Measurements from ENCODE around the gene DLAT. TPM values are rescaled to one million over a fixed set of nuclear protein-coding genes. Genes with fewer than 3 reads are reported as not detected.
"Not testable (repeated sequence)": the region's sequence is repeated elsewhere in the genome, so short reads cannot be mapped to it uniquely, and the experiment has no call there.

Gene DLAT
- polyA plus RNA-seq, 2 donors: 9.7 to 22.6 TPM

DNA sequence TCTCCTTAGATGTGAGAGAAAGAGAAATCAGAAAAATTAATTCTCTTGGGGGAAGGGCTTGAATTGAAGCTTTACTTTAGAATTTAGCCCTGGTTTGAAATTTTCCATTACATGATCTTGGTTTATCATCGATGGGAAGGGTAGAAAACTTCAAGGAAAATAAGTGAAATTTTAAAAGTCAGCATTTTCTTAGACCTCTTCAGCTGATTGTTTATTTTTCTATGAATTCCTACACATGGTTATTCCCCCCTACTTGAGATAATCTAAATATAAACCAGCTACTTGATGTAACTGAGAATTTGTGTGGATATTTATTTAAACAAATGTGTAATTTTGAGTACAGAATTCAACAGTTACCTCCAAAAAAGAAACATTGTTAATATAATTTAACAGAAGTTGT lies 37.7 kb downstream of the DLAT start:
- H3K27ac ChIP-seq (ENCODE audit: low read depth in 2 of 2, low read length in 1 of 2): no peak overlapping the region
- no peaks in the 10 kb centered on the region for H3K9me3 ChIP-seq (ENCODE audit: control insufficient read depth in 2 of 2, insufficient read depth in 1 of 2, low read depth in 1 of 2, low read length in 1 of 2)
- no peaks in the 10 kb centered on the region for H3K27me3 ChIP-seq (ENCODE audit: control insufficient read depth in 1 of 2, insufficient read depth in 2 of 2, low read length in 2 of 2)
- peaks cover 0 to 3% of the 10 kb centered on the region in 2 donors for H3K36me3 ChIP-seq (ENCODE audit: control insufficient read depth in 2 of 2, insufficient read depth in 2 of 2, low read length in 1 of 2)
- H3K4me3 ChIP-seq (ENCODE audit: low read depth in 1 of 2, low read length in 2 of 2): no peak overlapping the region
- WGBS, 2 donors: 72 to 73% methylated on average over 1 of the region's 1 CpG
- H3K4me1 ChIP-seq (ENCODE audit: control insufficient read depth in 2 of 2, insufficient read depth in 2 of 2, low read length in 1 of 2): no peaks in the 10 kb centered on the region

DNA sequence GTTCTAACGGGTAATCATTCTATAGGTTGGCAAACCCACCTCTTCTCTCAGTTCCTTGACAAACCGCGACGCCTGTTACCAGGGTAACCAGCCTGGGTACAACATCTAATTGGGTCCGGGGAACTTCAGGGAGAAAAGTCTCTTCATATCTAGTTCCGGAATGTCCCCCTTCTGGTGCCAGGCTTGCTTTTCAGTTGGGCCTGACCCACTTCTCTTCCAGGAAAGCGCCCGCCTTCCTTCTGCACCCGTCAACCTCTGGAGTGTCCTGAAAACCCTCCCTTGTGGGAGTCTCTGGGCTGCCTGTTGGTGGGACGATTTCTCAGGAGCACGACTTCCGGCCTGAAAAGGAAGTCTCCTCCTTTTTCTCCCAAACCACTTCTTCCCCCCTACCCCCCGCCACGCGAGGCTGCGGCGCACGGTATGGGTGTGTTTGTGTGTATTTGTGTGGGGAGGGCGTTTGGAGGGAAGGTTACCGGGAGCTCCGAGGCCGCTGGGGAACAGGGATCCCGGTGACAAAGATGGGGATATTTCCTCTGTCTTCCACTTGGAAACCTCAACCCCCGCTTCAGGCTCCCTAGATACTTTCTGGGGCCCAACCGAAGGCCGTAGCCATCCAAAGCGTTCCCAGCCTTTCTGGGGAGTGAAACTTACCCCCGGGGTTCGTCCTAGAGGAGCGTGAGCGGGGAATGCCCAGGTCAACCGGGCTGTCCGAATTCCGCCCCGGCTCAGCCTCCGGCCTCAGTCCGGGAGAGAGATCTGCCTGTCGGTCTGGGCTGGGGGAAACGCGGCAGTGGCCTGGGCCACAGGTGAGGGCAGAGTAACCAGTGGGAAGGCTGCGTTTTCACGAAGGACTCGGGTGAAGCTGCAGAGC lies 49.0 kb downstream of the DLAT start, which contains the start of the genes NKAPD1 and PIH1D2:
Gene NKAPD1, plus strand, starts transcription at position 359 of the 871 bp plus-strand sequence. CDS start 1,276 bp downstream, outside the sequence.
Gene PIH1D2, minus strand, starts transcription at position 77 of the 871 bp plus-strand sequence. CDS start 843 bp downstream, outside the sequence.
- 0 to 1% methylated on average over 42 to 43 of the region's 43 CpGs for WGBS, 2 donors
- Histone ChIP-seq H3K4me3 (ENCODE audit: low read depth in 1 of 2, low read length in 2 of 2) (peak within 1 kb of the TSS; percentile 80 to 92), H3K9me3 (ENCODE audit: control insufficient read depth in 2 of 2, insufficient read depth in 1 of 2, low read depth in 1 of 2, low read length in 1 of 2) (no peaks in the 10 kb centered on the region), H3K27me3 (ENCODE audit: control insufficient read depth in 1 of 2, insufficient read depth in 2 of 2, low read length in 2 of 2) (no peaks in the 10 kb centered on the region), H3K36me3 (ENCODE audit: control insufficient read depth in 2 of 2, insufficient read depth in 2 of 2, low read length in 1 of 2) (no peaks in the 10 kb centered on the region), H3K4me1 (ENCODE audit: control insufficient read depth in 2 of 2, insufficient read depth in 2 of 2, low read length in 1 of 2) (no peaks in the 10 kb centered on the region), H3K27ac (ENCODE audit: low read depth in 2 of 2, low read length in 1 of 2) (peak within 1 kb of the TSS; percentile 88 to 97)

DNA sequence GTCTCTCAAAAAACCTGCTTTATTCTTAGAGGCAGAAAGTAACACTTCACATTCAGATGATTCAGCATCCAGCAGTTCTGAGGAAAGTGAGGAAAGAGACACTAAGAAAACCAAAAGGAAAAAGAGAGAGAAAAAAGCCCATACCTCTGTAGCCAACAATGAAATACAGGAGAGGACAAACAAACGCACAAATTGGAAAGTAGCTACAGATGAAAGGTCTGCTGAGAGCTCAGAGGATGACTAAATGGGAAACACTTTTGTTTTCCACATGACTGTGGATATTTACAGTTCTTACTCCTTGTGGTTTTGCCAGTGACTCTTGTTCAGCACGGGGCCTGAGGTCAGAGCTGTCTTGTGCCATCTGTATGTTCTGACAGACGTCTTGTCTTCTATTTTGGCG lies 57.5 kb downstream of the DLAT start:
- Histone ChIP-seq H3K27ac (ENCODE audit: low read depth in 2 of 2, low read length in 1 of 2) (no peak overlapping the region), H3K4me1 (ENCODE audit: control insufficient read depth in 2 of 2, insufficient read depth in 2 of 2, low read length in 1 of 2) (no peaks in the 10 kb centered on the region), H3K27me3 (ENCODE audit: control insufficient read depth in 1 of 2, insufficient read depth in 2 of 2, low read length in 2 of 2) (no peaks in the 10 kb centered on the region), H3K36me3 (ENCODE audit: control insufficient read depth in 2 of 2, insufficient read depth in 2 of 2, low read length in 1 of 2) (peaks cover 2% of the 10 kb centered on the region in 2 donors), H3K4me3 (ENCODE audit: low read depth in 1 of 2, low read length in 2 of 2) (no peak overlapping the region), H3K9me3 (ENCODE audit: control insufficient read depth in 2 of 2, insufficient read depth in 1 of 2, low read depth in 1 of 2, low read length in 1 of 2) (no peaks in the 10 kb centered on the region)
- 57 to 78% methylated on average over 4 of the region's 4 CpGs for WGBS, 2 donors

DNA sequence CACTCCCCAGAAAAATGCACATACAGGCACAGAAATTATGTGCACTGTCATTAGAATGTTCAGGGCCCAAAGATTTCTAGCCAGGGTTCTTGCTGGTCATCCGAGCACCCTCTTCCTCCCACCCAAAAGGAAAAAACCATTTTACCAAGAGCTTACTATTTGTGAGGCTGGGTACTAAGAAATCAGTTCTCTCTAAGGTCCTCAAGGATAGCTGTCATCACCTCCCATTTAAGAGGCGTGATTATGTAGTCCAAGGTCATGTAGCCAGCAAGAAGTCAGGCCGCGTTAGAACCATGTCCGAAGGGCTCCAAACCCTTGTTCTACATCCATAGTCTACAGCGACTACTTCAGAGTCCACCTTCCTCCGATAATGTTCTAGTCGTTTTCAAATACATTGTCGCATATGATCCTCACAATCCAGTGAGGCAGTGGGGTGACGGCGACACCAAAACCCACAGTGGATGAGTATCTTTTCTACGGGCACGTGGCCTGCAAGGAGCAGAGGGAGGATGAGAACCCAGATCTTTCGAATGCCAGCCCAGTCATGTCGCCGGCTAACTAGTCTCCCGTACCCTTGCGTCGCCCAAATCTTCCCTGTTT lies 60.7 kb downstream of the DLAT start:
- 4% methylated on average over 19 of the region's 19 CpGs for WGBS, 2 donors
- Histone ChIP-seq H3K9me3 (ENCODE audit: control insufficient read depth in 2 of 2, insufficient read depth in 1 of 2, low read depth in 1 of 2, low read length in 1 of 2) (no peaks in the 10 kb centered on the region), H3K36me3 (ENCODE audit: control insufficient read depth in 2 of 2, insufficient read depth in 2 of 2, low read length in 1 of 2) (peaks cover 2 to 5% of the 10 kb centered on the region in 2 donors), H3K27me3 (ENCODE audit: control insufficient read depth in 1 of 2, insufficient read depth in 2 of 2, low read length in 2 of 2) (no peaks in the 10 kb centered on the region), H3K27ac (ENCODE audit: low read depth in 2 of 2, low read length in 1 of 2) (peak overlapping the region in 1 of 2 donors; percentile 85), H3K4me1 (ENCODE audit: control insufficient read depth in 2 of 2, insufficient read depth in 2 of 2, low read length in 1 of 2) (peaks cover 0 to 3% of the 10 kb centered on the region in 2 donors), H3K4me3 (ENCODE audit: low read depth in 1 of 2, low read length in 2 of 2) (peak overlapping the region; percentile 84 to 100)

DNA sequence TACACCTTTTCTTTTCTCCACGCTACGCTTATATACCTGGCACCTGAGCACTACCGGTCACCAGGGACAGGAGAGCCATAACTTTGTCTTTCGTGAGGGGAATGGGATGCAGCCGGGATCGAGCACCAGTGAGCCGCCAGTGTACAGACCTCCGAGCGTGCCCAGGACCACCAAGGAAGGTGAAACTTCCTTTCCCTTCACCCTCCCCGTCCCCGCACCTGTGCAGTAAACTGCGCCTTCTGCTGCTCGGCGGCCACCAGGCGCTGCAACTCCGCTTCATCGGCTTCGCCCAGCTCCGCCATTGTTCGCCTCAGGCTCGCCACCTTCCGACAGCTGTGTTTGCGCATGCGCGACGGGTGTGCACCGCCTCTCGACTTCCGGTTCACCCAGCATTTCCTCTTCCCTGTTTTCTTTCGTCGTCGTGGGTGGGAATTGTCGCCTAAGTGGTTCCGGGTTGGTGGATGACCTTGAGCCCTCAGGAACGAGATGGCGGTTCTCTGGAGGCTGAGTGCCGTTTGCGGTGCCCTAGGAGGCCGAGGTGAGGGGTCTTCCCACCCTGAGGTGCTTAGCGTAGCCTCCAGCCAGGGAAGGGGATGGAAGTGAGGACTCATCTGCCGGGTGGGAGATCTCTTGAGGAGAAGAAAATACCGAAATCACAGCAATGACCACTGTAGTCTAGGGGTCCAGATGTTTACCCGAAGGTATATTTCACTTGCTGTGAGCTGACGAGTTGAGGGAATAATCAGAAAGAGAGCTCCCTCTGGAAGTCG lies 61.4 kb downstream of the DLAT start, which contains the start of the genes SDHD and TIMM8B:
Gene SDHD, plus strand, starts transcription at position 452 of the 770 bp plus-strand sequence. Its CDS starts 35 bp downstream, at position 487.
Gene TIMM8B, minus strand, starts transcription at position 335 of the 770 bp plus-strand sequence. Its CDS starts 33 bp downstream, at position 302.
- Histone ChIP-seq H3K27me3 (ENCODE audit: control insufficient read depth in 1 of 2, insufficient read depth in 2 of 2, low read length in 2 of 2) (no peaks in the 10 kb centered on the region), H3K27ac (ENCODE audit: low read depth in 2 of 2, low read length in 1 of 2) (peak within 1 kb of the TSS; percentile 83 to 87), H3K4me3 (ENCODE audit: low read depth in 1 of 2, low read length in 2 of 2) (peak within 1 kb of the TSS; percentile 84 to 100), H3K9me3 (ENCODE audit: control insufficient read depth in 2 of 2, insufficient read depth in 1 of 2, low read depth in 1 of 2, low read length in 1 of 2) (no peaks in the 10 kb centered on the region), H3K4me1 (ENCODE audit: control insufficient read depth in 2 of 2, insufficient read depth in 2 of 2, low read length in 1 of 2) (peaks cover 0 to 3% of the 10 kb centered on the region in 2 donors), H3K36me3 (ENCODE audit: control insufficient read depth in 2 of 2, insufficient read depth in 2 of 2, low read length in 1 of 2) (peaks cover 5 to 7% of the 10 kb centered on the region in 2 donors)
- WGBS, 2 donors: 0 to 1% methylated on average over 44 to 45 of the region's 45 CpGs

DNA sequence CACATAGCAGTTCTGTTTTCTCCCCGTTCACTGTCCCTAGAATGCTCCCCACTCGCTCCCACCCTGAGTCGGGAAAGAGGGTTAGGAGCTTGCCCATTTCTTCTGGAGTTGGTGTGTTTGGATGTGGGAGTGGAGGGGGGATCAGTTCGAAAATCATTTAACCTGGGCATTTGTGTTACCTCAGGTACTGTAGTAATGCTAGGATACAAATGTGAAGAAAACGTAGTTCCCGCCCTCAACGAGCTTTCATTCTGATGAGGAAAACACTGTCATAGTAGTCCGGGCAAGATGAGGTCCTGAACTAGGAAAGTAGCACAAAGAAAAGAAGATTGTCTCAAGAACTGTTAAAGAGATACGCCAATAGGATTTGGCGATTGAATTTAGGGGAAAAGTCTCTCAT lies 62.0 kb downstream of the DLAT start:
- H3K9me3 ChIP-seq (ENCODE audit: control insufficient read depth in 2 of 2, insufficient read depth in 1 of 2, low read depth in 1 of 2, low read length in 1 of 2): no peaks in the 10 kb centered on the region
- H3K27ac ChIP-seq (ENCODE audit: low read depth in 2 of 2, low read length in 1 of 2): peak overlapping the region; percentile 83 to 87
- 16 to 17% methylated on average over 10 of the region's 10 CpGs for WGBS, 2 donors
- peaks cover 6 to 7% of the 10 kb centered on the region in 2 donors for H3K36me3 ChIP-seq (ENCODE audit: control insufficient read depth in 2 of 2, insufficient read depth in 2 of 2, low read length in 1 of 2)
- H3K4me1 ChIP-seq (ENCODE audit: control insufficient read depth in 2 of 2, insufficient read depth in 2 of 2, low read length in 1 of 2): peaks cover 0 to 3% of the 10 kb centered on the region in 2 donors
- no peaks in the 10 kb centered on the region for H3K27me3 ChIP-seq (ENCODE audit: control insufficient read depth in 1 of 2, insufficient read depth in 2 of 2, low read length in 2 of 2)
- H3K4me3 ChIP-seq (ENCODE audit: low read depth in 1 of 2, low read length in 2 of 2): peak overlapping the region; percentile 84 to 100

DNA sequence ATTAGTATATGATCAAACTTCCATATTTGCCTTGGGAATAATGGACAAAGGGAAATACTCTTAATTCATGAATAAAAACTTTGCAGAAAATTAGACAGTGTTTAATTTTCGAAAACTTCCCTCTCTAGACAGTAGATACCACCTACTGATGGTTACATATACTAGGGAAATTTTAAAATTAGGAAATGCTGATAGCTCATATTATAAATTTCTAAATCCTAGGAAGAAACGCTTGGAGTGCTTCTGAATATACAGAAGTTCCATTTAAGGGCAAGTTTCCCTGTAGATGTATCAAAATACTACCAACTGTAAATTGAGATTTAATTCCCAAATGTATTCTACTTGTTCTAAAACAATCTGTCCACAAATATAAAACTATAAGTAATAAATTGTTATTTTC lies 70.1 kb downstream of the DLAT start:
- not testable (repeated sequence) for H3K27ac ChIP-seq (ENCODE audit: low read depth in 2 of 2, low read length in 1 of 2); H3K4me3 ChIP-seq (ENCODE audit: low read depth in 1 of 2, low read length in 2 of 2); H3K9me3 ChIP-seq (ENCODE audit: control insufficient read depth in 2 of 2, insufficient read depth in 1 of 2, low read depth in 1 of 2, low read length in 1 of 2); H3K4me1 ChIP-seq (ENCODE audit: control insufficient read depth in 2 of 2, insufficient read depth in 2 of 2, low read length in 1 of 2); H3K36me3 ChIP-seq (ENCODE audit: control insufficient read depth in 2 of 2, insufficient read depth in 2 of 2, low read length in 1 of 2); H3K27me3 ChIP-seq (ENCODE audit: control insufficient read depth in 1 of 2, insufficient read depth in 2 of 2, low read length in 2 of 2)
- 95 to 96% methylated on average over 2 of the region's 2 CpGs for WGBS, 2 donors

DNA sequence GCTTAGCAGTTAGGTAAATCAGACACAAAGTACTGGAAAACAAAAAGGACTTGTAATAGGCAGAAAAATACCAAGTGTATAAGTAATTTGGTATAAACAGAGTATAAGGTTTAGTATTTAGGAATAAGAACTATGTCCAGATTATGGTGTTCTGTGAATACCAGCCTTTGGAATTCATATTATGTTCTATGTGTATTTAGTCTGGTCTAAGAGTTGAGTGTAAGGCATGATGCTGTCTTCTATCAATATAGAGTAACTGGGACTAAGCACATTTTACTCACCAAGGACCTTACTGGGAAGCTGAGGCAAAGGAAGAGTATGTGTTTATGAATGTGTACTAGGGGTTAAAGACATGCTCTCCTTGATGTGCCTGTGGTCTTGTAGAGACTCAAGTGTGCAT lies 71.0 kb downstream of the DLAT start:
- Histone ChIP-seq H3K4me3 (ENCODE audit: low read depth in 1 of 2, low read length in 2 of 2) (no peak overlapping the region), H3K27ac (ENCODE audit: low read depth in 2 of 2, low read length in 1 of 2) (no peak overlapping the region), H3K9me3 (ENCODE audit: control insufficient read depth in 2 of 2, insufficient read depth in 1 of 2, low read depth in 1 of 2, low read length in 1 of 2) (no peaks in the 10 kb centered on the region), H3K36me3 (ENCODE audit: control insufficient read depth in 2 of 2, insufficient read depth in 2 of 2, low read length in 1 of 2) (peaks cover 4% of the 10 kb centered on the region in 2 donors), H3K27me3 (ENCODE audit: control insufficient read depth in 1 of 2, insufficient read depth in 2 of 2, low read length in 2 of 2) (no peaks in the 10 kb centered on the region), H3K4me1 (ENCODE audit: control insufficient read depth in 2 of 2, insufficient read depth in 2 of 2, low read length in 1 of 2) (no peaks in the 10 kb centered on the region)

All from esophagus (tissue), 2 donors.